ENCODE measurements around the gene PRKG1. TPM values are rescaled to one million over a fixed set of nuclear protein-coding genes. Genes with fewer than 3 reads are reported as not detected.

PRKG1 gene
- total RNA-seq, 2 donors from 2014 or later, result 145 to 381 TPM

DNA sequence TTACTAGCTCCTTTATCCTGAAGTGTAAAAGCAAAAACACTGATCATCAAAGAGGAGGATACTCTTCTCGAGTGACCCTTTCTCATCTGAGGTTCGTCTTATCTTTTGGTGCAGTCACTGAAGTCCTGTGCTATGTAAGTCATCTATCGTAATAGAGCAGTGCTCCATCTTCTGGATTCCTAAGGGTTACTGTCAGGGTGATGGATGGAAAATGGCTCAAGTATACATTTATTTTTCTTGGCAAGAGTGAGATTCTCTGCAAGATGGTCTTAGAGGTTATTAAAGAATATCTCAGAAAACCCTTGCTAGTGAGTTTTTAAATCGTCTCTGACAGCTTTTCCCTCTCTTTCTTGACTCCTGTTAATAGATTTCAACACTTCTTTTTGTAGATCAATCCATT lies 12.4 kb downstream of the PRKG1 start:
- TF ChIP-seq, protein P1, sequence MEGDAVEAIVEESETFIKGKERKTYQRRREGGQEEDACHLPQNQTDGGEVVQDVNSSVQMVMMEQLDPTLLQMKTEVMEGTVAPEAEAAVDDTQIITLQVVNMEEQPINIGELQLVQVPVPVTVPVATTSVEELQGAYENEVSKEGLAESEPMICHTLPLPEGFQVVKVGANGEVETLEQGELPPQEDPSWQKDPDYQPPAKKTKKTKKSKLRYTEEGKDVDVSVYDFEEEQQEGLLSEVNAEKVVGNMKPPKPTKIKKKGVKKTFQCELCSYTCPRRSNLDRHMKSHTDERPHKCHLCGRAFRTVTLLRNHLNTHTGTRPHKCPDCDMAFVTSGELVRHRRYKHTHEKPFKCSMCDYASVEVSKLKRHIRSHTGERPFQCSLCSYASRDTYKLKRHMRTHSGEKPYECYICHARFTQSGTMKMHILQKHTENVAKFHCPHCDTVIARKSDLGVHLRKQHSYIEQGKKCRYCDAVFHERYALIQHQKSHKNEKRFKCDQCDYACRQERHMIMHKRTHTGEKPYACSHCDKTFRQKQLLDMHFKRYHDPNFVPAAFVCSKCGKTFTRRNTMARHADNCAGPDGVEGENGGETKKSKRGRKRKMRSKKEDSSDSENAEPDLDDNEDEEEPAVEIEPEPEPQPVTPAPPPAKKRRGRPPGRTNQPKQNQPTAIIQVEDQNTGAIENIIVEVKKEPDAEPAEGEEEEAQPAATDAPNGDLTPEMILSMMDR (IDR thresholded peaks at IDR 0.05), result no peak
- no peak for DNase-seq (ENCODE audit: low spot score)

DNA sequence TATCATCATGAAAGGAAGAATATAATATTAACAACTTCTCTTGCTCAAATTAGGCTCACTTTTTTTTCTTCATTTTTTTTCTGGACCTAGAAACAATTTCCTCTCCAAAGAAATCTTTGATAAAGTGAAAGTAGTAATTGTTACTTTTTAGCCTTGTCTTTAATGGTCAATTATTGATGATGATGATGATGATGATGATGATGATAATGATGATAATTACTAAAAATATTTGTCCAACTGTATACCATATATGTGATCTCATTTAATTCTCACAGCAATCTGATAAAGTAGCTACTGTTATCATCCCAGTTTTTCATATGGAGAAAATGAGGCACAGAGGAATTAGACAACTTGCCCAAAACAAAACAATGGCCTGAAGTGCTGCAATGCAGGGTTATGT lies 12.8 kb downstream of the PRKG1 start:
- Histone ChIP-seq H3K36me3 (no peaks in the 10 kb centered on the region), H3K4me3 (no peak overlapping the region), H3K27me3 (replicated peaks; ENCODE audit: insufficient read depth) (no peaks in the 10 kb centered on the region), H3K9me3 (no peaks in the 10 kb centered on the region), H3K4me1 (ENCODE audit: control insufficient read depth in 1 of 2, low read depth in 2 of 2) (peaks cover 14 to 86% of the 10 kb centered on the region in 2 donors), H3K27ac (no peak overlapping the region)
- ATAC-seq (ENCODE audit: insufficient number of reproducible peaks, low FRiP score, low read depth) (no peak), DNase-seq (ENCODE audit: low spot score) (no peak)
- TF ChIP-seq, protein P1 (IDR thresholded peaks at IDR 0.05), result no peak

More for the DNA sequence above, 12.4 kb downstream of the PRKG1 start:
- Histone ChIP-seq H3K9me3 (no peaks in the 10 kb centered on the region), H3K27me3 (replicated peaks; ENCODE audit: insufficient read depth) (no peaks in the 10 kb centered on the region), H3K27ac (no peak overlapping the region), H3K36me3 (no peaks in the 10 kb centered on the region), H3K4me1 (ENCODE audit: control insufficient read depth in 1 of 2, low read depth in 2 of 2) (peaks cover 14 to 86% of the 10 kb centered on the region in 2 donors), H3K4me3 (no peak overlapping the region)
- ATAC-seq (ENCODE audit: insufficient number of reproducible peaks, low FRiP score, low read depth), result no peak

DNA sequence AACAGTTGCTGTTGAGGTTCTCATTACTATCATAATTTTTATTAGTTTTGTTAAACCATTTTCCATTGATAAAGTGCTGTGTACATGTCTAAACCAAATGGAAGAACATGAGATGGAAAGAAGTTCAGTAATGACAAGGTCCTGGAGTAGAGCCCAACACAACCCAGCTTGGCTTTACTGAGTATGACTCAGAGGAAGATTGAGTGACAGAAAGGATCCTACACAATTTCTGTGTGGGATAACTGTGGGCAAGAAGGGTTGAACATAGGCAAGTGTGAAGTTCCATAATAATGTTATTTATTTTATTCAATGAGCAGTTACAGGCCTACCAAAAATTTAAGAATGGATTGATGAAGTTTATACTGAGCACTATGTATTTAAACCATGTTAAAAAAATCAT lies 15.9 kb downstream of the PRKG1 start:
- no peaks in the 10 kb centered on the region for H3K27me3 ChIP-seq (replicated peaks; ENCODE audit: insufficient read depth)
- no peak overlapping the region for H3K4me3 ChIP-seq
- H3K9me3 ChIP-seq, result no peaks in the 10 kb centered on the region
- TF ChIP-seq, protein P1 (IDR thresholded peaks at IDR 0.05), result no peak
- peaks cover 22 to 78% of the 10 kb centered on the region in 2 donors for H3K4me1 ChIP-seq (ENCODE audit: control insufficient read depth in 1 of 2, low read depth in 2 of 2)
- ATAC-seq (ENCODE audit: insufficient number of reproducible peaks, low FRiP score, low read depth) (no peak), DNase-seq (ENCODE audit: low spot score) (no peak)
- H3K36me3 ChIP-seq, result no peaks in the 10 kb centered on the region
- H3K27ac ChIP-seq, result no peak overlapping the region

DNA sequence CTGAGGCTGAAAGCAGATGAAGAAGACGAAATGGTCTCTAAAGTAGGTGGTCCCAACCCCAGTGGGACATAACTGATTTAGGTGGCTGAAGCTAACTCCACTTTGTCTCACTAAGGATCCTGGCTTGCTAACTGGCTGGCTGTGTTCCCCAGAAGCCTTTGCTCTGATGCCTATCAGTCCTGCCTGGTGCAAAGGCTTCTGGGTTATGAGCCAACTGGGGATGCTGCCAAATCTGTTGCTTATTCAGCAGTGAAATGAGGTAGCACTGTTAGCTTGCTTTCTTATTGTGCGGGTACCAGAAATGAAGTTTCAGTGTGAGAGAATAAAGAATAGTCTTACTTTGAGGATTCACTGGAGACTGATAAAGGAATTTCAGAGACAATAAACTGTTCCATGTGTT lies 18.1 kb downstream of the PRKG1 start:
- peak; percentile 71 for DNase-seq (ENCODE audit: low spot score)
- peak; percentile 61 for ATAC-seq (ENCODE audit: insufficient number of reproducible peaks, low FRiP score, low read depth)
- Histone ChIP-seq H3K36me3 (no peaks in the 10 kb centered on the region), H3K27ac (peak overlapping the region in 1 of 2 donors; percentile 7), H3K9me3 (no peaks in the 10 kb centered on the region), H3K4me3 (no peak overlapping the region), H3K4me1 (ENCODE audit: control insufficient read depth in 1 of 2, low read depth in 2 of 2) (peaks cover 35 to 84% of the 10 kb centered on the region in 2 donors), H3K27me3 (replicated peaks; ENCODE audit: insufficient read depth) (no peaks in the 10 kb centered on the region)
- TF ChIP-seq, protein P1 (IDR thresholded peaks at IDR 0.05), result no peak

DNA sequence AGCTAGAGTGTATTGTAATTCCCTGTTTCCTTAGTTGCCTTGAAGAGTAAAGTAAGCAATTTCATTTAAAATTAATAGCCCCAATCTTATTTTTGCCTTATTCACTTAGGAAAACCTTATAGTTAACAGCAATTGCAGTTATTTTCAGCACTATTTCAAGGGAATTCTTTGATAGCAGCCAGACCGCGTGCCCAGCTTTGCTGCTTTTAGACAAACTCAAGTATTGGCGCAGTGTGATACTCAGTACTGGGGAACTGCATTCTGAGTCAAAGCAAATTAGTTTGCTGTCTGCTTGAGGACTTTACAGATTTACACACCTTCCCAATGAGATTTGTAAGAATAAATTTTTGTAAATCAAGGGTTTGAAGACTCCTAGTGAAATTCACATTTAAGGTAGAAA lies 21.2 kb downstream of the PRKG1 start:
- H3K4me1 ChIP-seq (ENCODE audit: control insufficient read depth in 1 of 2, low read depth in 2 of 2), result peaks cover 42 to 89% of the 10 kb centered on the region in 2 donors

More for the DNA sequence above, 21.2 kb downstream of the PRKG1 start:
- H3K9me3 ChIP-seq, result no peaks in the 10 kb centered on the region
- no peaks in the 10 kb centered on the region for H3K36me3 ChIP-seq
- no peaks in the 10 kb centered on the region for H3K27me3 ChIP-seq (replicated peaks; ENCODE audit: insufficient read depth)
- ATAC-seq (ENCODE audit: insufficient number of reproducible peaks, low FRiP score, low read depth) (no peak), DNase-seq (ENCODE audit: low spot score) (no peak)
- peak overlapping the region in 1 of 2 donors; percentile 6 for H3K27ac ChIP-seq
- TF ChIP-seq, protein P1 (IDR thresholded peaks at IDR 0.05), result no peak
- H3K4me3 ChIP-seq, result peak overlapping the region; percentile 17

All from thoracic aorta (tissue), 2 donors.